ENCODE measurements around the gene C16orf87. TPM values are rescaled to one million over a fixed set of nuclear protein-coding genes. Genes with fewer than 3 reads are reported as not detected.

C16orf87 gene
- total RNA-seq, 1 experiment from 2014 or later: 13.5 TPM

GRCh38 chr16:46845952-46846351 lies 15.0 kb upstream of the C16orf87 start:
- ChIA-PET CTCF (interaction anchor here (0.6 to 2.6 kb wide), 4 partner anchors 8 to 172 kb away, joined by 3 to 19 read pairs (median 4); no protein-coding TSS in a partner anchor), POLR2A (interaction anchor here (1.1 kb wide), 1 partner anchor 14 kb away, joined by 3 read pairs; no protein-coding TSS in a partner anchor)
- no peaks in the 10 kb centered on the region for H3K9me3 Mint-ChIP-seq (ENCODE audit: unreplicated experiment)
- intact Hi-C loops (cut with micrococcal nuclease): no loop called here
- no TSS peak for BruUV-seq (replicated peaks)
- H3K27me3 Mint-ChIP-seq (ENCODE audit: insufficient read depth, unreplicated experiment): no peaks in the 10 kb centered on the region
- TF ChIP-seq CTCF (IDR thresholded peaks at IDR 0.05; ENCODE audit: unreplicated experiment): no peak
- no peaks in the 10 kb centered on the region for H3K36me3 Mint-ChIP-seq (ENCODE audit: insufficient read depth, unreplicated experiment)
- no peaks in the 10 kb centered on the region for H3K4me1 Mint-ChIP-seq (ENCODE audit: insufficient read depth, unreplicated experiment)
- H3K4me3 Mint-ChIP-seq (ENCODE audit: unreplicated experiment): no peak overlapping the region
- no peak for DNase-seq (ENCODE audit: unreplicated experiment)
- no peak overlapping the region for H3K27ac Mint-ChIP-seq (ENCODE audit: low read depth, unreplicated experiment)

- H3K27ac Mint-ChIP-seq (ENCODE audit: low read depth, unreplicated experiment): no peak overlapping the region
- H3K4me1 Mint-ChIP-seq (ENCODE audit: insufficient read depth, unreplicated experiment): no peaks in the 10 kb centered on the region
- no peaks in the 10 kb centered on the region for H3K36me3 Mint-ChIP-seq (ENCODE audit: insufficient read depth, unreplicated experiment)
- no peak for DNase-seq (ENCODE audit: unreplicated experiment)
- ChIA-PET POLR2A (interaction anchor here (1.1 kb wide), 1 partner anchor 13 kb away, joined by 3 read pairs; no protein-coding TSS in a partner anchor), CTCF (interaction anchor here (2.6 kb wide), 1 partner anchor 9 kb away, joined by 19 read pairs; no protein-coding TSS in a partner anchor)
- no TSS peak for BruUV-seq (replicated peaks)
- intact Hi-C loops (cut with micrococcal nuclease): no loop called here
- TF ChIP-seq CTCF (IDR thresholded peaks at IDR 0.05; ENCODE audit: unreplicated experiment): no peak
- H3K9me3 Mint-ChIP-seq (ENCODE audit: unreplicated experiment): no peaks in the 10 kb centered on the region
- H3K27me3 Mint-ChIP-seq (ENCODE audit: insufficient read depth, unreplicated experiment): no peaks in the 10 kb centered on the region
- no peak overlapping the region for H3K4me3 Mint-ChIP-seq (ENCODE audit: unreplicated experiment)
Measured at GRCh38 chr16:46844771-46845170, 13.8 kb upstream of the C16orf87 start.

- no peaks in the 10 kb centered on the region for H3K27me3 Mint-ChIP-seq (ENCODE audit: insufficient read depth, unreplicated experiment)
- no peak overlapping the region for H3K4me3 Mint-ChIP-seq (ENCODE audit: unreplicated experiment)
- H3K9me3 Mint-ChIP-seq (ENCODE audit: unreplicated experiment): no peaks in the 10 kb centered on the region
- no peak overlapping the region for H3K27ac Mint-ChIP-seq (ENCODE audit: low read depth, unreplicated experiment)
- intact Hi-C loops (cut with micrococcal nuclease): no loop called here
- no peaks in the 10 kb centered on the region for H3K36me3 Mint-ChIP-seq (ENCODE audit: insufficient read depth, unreplicated experiment)
- POLR2A ChIA-PET: no interaction called here
- BruUV-seq (replicated peaks): no TSS peak
- CTCF ChIA-PET: interaction anchor here (0.6 to 2.6 kb wide), 3 partner anchors 10 to 1623 kb away, joined by 4 to 19 read pairs (median 5); no protein-coding TSS in a partner anchor
- no peak for TF ChIP-seq CTCF (IDR thresholded peaks at IDR 0.05; ENCODE audit: unreplicated experiment)
- DNase-seq (ENCODE audit: unreplicated experiment): no peak
- no peaks in the 10 kb centered on the region for H3K4me1 Mint-ChIP-seq (ENCODE audit: insufficient read depth, unreplicated experiment)
Measured at GRCh38 chr16:46843898-46844642, 13.1 kb upstream of the C16orf87 start.

GRCh38 chr16:46842192-46842895 lies 11.4 kb upstream of the C16orf87 start:
- H3K27ac Mint-ChIP-seq (ENCODE audit: low read depth, unreplicated experiment): no peak overlapping the region
- no peaks in the 10 kb centered on the region for H3K4me1 Mint-ChIP-seq (ENCODE audit: insufficient read depth, unreplicated experiment)
- DNase-seq (ENCODE audit: unreplicated experiment): no peak
- TF ChIP-seq CTCF (IDR thresholded peaks at IDR 0.05; ENCODE audit: unreplicated experiment): no peak
- no peaks in the 10 kb centered on the region for H3K27me3 Mint-ChIP-seq (ENCODE audit: insufficient read depth, unreplicated experiment)
- no peak overlapping the region for H3K4me3 Mint-ChIP-seq (ENCODE audit: unreplicated experiment)
- H3K36me3 Mint-ChIP-seq (ENCODE audit: insufficient read depth, unreplicated experiment): no peaks in the 10 kb centered on the region
- intact Hi-C loops (cut with micrococcal nuclease): no loop called here
- BruUV-seq (replicated peaks): no TSS peak
- POLR2A ChIA-PET: no interaction called here
- CTCF ChIA-PET: interaction anchor here (0.7 to 1.1 kb wide), 4 partner anchors 10 to 66 kb away, joined by 3 to 5 read pairs (median 3); no protein-coding TSS in a partner anchor
- no peaks in the 10 kb centered on the region for H3K9me3 Mint-ChIP-seq (ENCODE audit: unreplicated experiment)
